Adipocyte (in vitro differentiated cells): ENCODE data around the gene VPS13D.

Experiments used
- DNase-seq: peaks from one replicate; pipeline ENCODE4 v3.0.0-alpha.2; 2015; ENCODE audit warnings: low read depth
- H3K27me3 ChIP-seq: replicated peaks from 2 replicates; pipeline ENCODE4 v1.7.0; 2013; ENCODE audit warnings: mild to moderate bottlenecking, low read length, moderate library complexity; ENCODE audit not compliant: control insufficient read depth, insufficient read depth
- H3K36me3 ChIP-seq: 2 replicates; pipeline ENCODE4 v1.7.0; 2013; ENCODE audit warnings: low read length, mild to moderate bottlenecking, moderate library complexity; ENCODE audit not compliant: control insufficient read depth, insufficient read depth, severe bottlenecking
- H3K4me1 ChIP-seq: 2 replicates; pipeline ENCODE4 v1.7.0; 2013; ENCODE audit warnings: mild to moderate bottlenecking, low read length, moderate library complexity; ENCODE audit not compliant: control insufficient read depth, insufficient read depth
- H3K4me3 ChIP-seq: 2 replicates; pipeline ENCODE4 v1.7.0; 2013; ENCODE audit warnings: mild to moderate bottlenecking, low read length, moderate library complexity
- H3K9ac ChIP-seq: 2 replicates; pipeline ENCODE4 v1.7.0; 2013; ENCODE audit warnings: mild to moderate bottlenecking, low read length, moderate library complexity
- H3K9me3 ChIP-seq: 2 replicates; pipeline ENCODE4 v1.7.0; 2013; ENCODE audit warnings: mild to moderate bottlenecking, low read length, moderate library complexity; ENCODE audit not compliant: control insufficient read depth

Gene VPS13D

GRCh38 chr1:12296016-12296415 lies 66.2 kb downstream of the VPS13D start:
- Histone ChIP-seq H3K36me3 (peaks cover 75% of the 10 kb centered on the region), H3K9ac (peak overlapping the region; percentile 65), H3K4me1 (peaks cover 15% of the 10 kb centered on the region), H3K27me3 (no peaks in the 10 kb centered on the region), H3K9me3 (no peaks in the 10 kb centered on the region), H3K4me3 (no peak overlapping the region)
- no peak for DNase-seq

- Histone ChIP-seq H3K9me3 (no peaks in the 10 kb centered on the region), H3K4me1 (peaks cover 15% of the 10 kb centered on the region), H3K36me3 (peaks cover 75% of the 10 kb centered on the region), H3K9ac (peak overlapping the region; percentile 65), H3K27me3 (no peaks in the 10 kb centered on the region), H3K4me3 (peak overlapping the region; percentile 7)
- peak; percentile 74 for DNase-seq
These were observed 66.8 kb downstream of the VPS13D start for GRCh38 chr1:12296623-12297022.

GRCh38 chr1:12300706-12301105 lies 70.9 kb downstream of the VPS13D start:
- DNase-seq = no peak
- Histone ChIP-seq H3K4me3 (no peak overlapping the region), H3K36me3 (peaks cover 88% of the 10 kb centered on the region), H3K9ac (no peak overlapping the region), H3K9me3 (no peaks in the 10 kb centered on the region), H3K4me1 (peaks cover 13% of the 10 kb centered on the region), H3K27me3 (no peaks in the 10 kb centered on the region)

GRCh38 chr1:12301518-12302237 lies 71.8 kb downstream of the VPS13D start:
- no peak for DNase-seq
- H3K4me1 ChIP-seq = peaks cover 4% of the 10 kb centered on the region
- H3K9me3 ChIP-seq = no peaks in the 10 kb centered on the region
- no peaks in the 10 kb centered on the region for H3K27me3 ChIP-seq
- H3K4me3 ChIP-seq = no peak overlapping the region
- H3K36me3 ChIP-seq = peaks cover 91% of the 10 kb centered on the region
- no peak overlapping the region for H3K9ac ChIP-seq

- Histone ChIP-seq H3K4me3 (no peak overlapping the region), H3K27me3 (no peaks in the 10 kb centered on the region), H3K9ac (no peak overlapping the region), H3K9me3 (no peaks in the 10 kb centered on the region), H3K4me1 (no peaks in the 10 kb centered on the region), H3K36me3 (peaks cover 93% of the 10 kb centered on the region)
- DNase-seq = no peak
These were observed 73.1 kb downstream of the VPS13D start for GRCh38 chr1:12302798-12303447.

GRCh38 chr1:12305377-12305776 lies 75.5 kb downstream of the VPS13D start:
- no peak for DNase-seq
- H3K9ac ChIP-seq = no peak overlapping the region
- H3K36me3 ChIP-seq = peaks cover 83% of the 10 kb centered on the region
- H3K9me3 ChIP-seq = no peaks in the 10 kb centered on the region
- no peaks in the 10 kb centered on the region for H3K27me3 ChIP-seq
- peaks cover 8% of the 10 kb centered on the region for H3K4me1 ChIP-seq
- H3K4me3 ChIP-seq = no peak overlapping the region

GRCh38 chr1:12309783-12310742 lies 80.2 kb downstream of the VPS13D start:
- Histone ChIP-seq H3K9me3 (no peaks in the 10 kb centered on the region), H3K27me3 (no peaks in the 10 kb centered on the region), H3K9ac (peak overlapping the region; percentile 57), H3K4me1 (peaks cover 17% of the 10 kb centered on the region), H3K36me3 (peaks cover 70% of the 10 kb centered on the region), H3K4me3 (no peak overlapping the region)
- peak; percentile 17 for DNase-seq

GRCh38 chr1:12314333-12314903 lies 84.6 kb downstream of the VPS13D start:
- H3K9ac ChIP-seq = peak overlapping the region; percentile 88
- H3K36me3 ChIP-seq = peaks cover 49% of the 10 kb centered on the region
- no peaks in the 10 kb centered on the region for H3K27me3 ChIP-seq
- H3K4me1 ChIP-seq = peaks cover 38% of the 10 kb centered on the region
- peak; percentile 77 for DNase-seq
- no peaks in the 10 kb centered on the region for H3K9me3 ChIP-seq
- no peak overlapping the region for H3K4me3 ChIP-seq

DNA sequence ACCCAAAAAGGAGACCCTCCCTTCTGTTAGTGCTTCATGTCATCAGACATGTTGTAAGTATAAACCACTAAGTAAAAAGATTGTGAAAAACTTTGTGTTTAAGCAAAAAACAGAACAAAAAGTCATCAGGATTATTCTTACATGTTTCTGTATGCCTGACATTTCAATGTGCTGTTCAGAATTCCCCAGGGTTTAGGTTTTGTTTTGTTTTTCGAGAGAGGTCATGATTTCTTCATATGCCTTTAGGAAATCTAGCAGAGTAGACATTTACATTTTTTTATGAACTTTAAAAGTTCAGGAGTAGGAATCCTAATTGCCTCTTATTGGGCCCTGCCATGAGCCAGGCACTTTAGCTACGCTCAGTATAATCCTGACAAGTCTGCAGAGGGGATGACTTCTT lies 85.3 kb downstream of the VPS13D start:
- peaks cover 55% of the 10 kb centered on the region for H3K36me3 ChIP-seq
- no peaks in the 10 kb centered on the region for H3K9me3 ChIP-seq
- no peaks in the 10 kb centered on the region for H3K27me3 ChIP-seq
- H3K4me1 ChIP-seq = peaks cover 32% of the 10 kb centered on the region
- H3K9ac ChIP-seq = peak overlapping the region; percentile 88
- DNase-seq = peak; percentile 95
- H3K4me3 ChIP-seq = no peak overlapping the region

- H3K9ac ChIP-seq = peak overlapping the region; percentile 88
- H3K4me3 ChIP-seq = no peak overlapping the region
- H3K9me3 ChIP-seq = no peaks in the 10 kb centered on the region
- peak; percentile 66 for DNase-seq
- no peaks in the 10 kb centered on the region for H3K27me3 ChIP-seq
- H3K36me3 ChIP-seq = peaks cover 56% of the 10 kb centered on the region
- H3K4me1 ChIP-seq = peaks cover 29% of the 10 kb centered on the region
These were observed 86.5 kb downstream of the VPS13D start for GRCh38 chr1:12316331-12316730.

- Histone ChIP-seq H3K4me1 (peaks cover 17% of the 10 kb centered on the region), H3K9me3 (no peaks in the 10 kb centered on the region), H3K27me3 (no peaks in the 10 kb centered on the region), H3K4me3 (no peak overlapping the region), H3K36me3 (peaks cover 66% of the 10 kb centered on the region), H3K9ac (no peak overlapping the region)
- DNase-seq = no peak
These were observed 90.7 kb downstream of the VPS13D start for GRCh38 chr1:12320486-12320885.
